ENCODE measurements around the gene CCDC183. TPM values are rescaled to one million over a fixed set of nuclear protein-coding genes. Genes with fewer than 3 reads are reported as not detected.
"Not testable (repeated sequence)": the region's sequence is repeated elsewhere in the genome, so short reads cannot be mapped to it uniquely, and the experiment has no call there.

Gene CCDC183
- total RNA-seq, 1 donor from 2014 or later = 2.0 TPM

- DNase-seq (ENCODE audit: low spot score in 2 of 2) (no peak), FAIRE-seq (no peak)
These were observed 25.8 kb downstream of the CCDC183 start for GRCh38 chr9:136821826-136822544.

GRCh38 chr9:136823136-136824046, 27.3 kb downstream of the CCDC183 start:
- DNase-seq (ENCODE audit: low spot score in 2 of 2) (no peak), FAIRE-seq (no peak)

- FAIRE-seq (no peak), DNase-seq (ENCODE audit: low spot score in 2 of 2) (no peak)
These were observed 28.5 kb downstream of the CCDC183 start for GRCh38 chr9:136824496-136825225.

- DNase-seq (ENCODE audit: low spot score in 2 of 2) (no peak), FAIRE-seq (no peak)
These were observed 29.4 kb downstream of the CCDC183 start for GRCh38 chr9:136825295-136826187.

- FAIRE-seq = no peak
- DNase-seq (ENCODE audit: low spot score in 2 of 2) = no peak
These were observed 30.0 kb downstream of the CCDC183 start for GRCh38 chr9:136826188-136826541.

- FAIRE-seq = no peak
- DNase-seq (ENCODE audit: low spot score in 2 of 2) = no peak
These were observed 30.8 kb downstream of the CCDC183 start for GRCh38 chr9:136826703-136827582.

- no peak for DNase-seq (ENCODE audit: low spot score in 2 of 2)
- FAIRE-seq = no peak
These were observed 31.8 kb downstream of the CCDC183 start for GRCh38 chr9:136827794-136828473.

GRCh38 chr9:136828474-136829140, 32.5 kb downstream of the CCDC183 start:
- DNase-seq (ENCODE audit: low spot score in 2 of 2) = no peak
- no peak for FAIRE-seq

GRCh38 chr9:136829412-136829811, 33.3 kb downstream of the CCDC183 start:
- DNase-seq (ENCODE audit: low spot score in 2 of 2) (no peak), FAIRE-seq (no peak)

GRCh38 chr9:136829981-136830885, 34.1 kb downstream of the CCDC183 start:
- FAIRE-seq (no peak), DNase-seq (ENCODE audit: low spot score in 2 of 2) (no peak)

- FAIRE-seq (no peak), DNase-seq (ENCODE audit: low spot score in 2 of 2) (no peak)
These were observed 35.0 kb downstream of the CCDC183 start for GRCh38 chr9:136831002-136831719.

- FAIRE-seq = no peak
- no peak for DNase-seq (ENCODE audit: low spot score in 2 of 2)
These were observed 35.6 kb downstream of the CCDC183 start for GRCh38 chr9:136831720-136832104.

- FAIRE-seq (no peak), DNase-seq (ENCODE audit: low spot score in 2 of 2) (no peak)
These were observed 36.4 kb downstream of the CCDC183 start for GRCh38 chr9:136832581-136832980.

GRCh38 chr9:136833381-136834048, 37.4 kb downstream of the CCDC183 start:
- not testable (repeated sequence) for FAIRE-seq; DNase-seq (ENCODE audit: low spot score in 2 of 2)

- DNase-seq (ENCODE audit: low spot score in 2 of 2) (no peak), FAIRE-seq (no peak)
These were observed 39.2 kb downstream of the CCDC183 start for GRCh38 chr9:136835162-136835931.

Measured in frontal cortex (tissue), 4 donors.